ENCODE results near the gene EFCAB11. TPM values are rescaled to one million over a fixed set of nuclear protein-coding genes. Genes with fewer than 3 reads are reported as not detected.

EFCAB11 gene, protein sequence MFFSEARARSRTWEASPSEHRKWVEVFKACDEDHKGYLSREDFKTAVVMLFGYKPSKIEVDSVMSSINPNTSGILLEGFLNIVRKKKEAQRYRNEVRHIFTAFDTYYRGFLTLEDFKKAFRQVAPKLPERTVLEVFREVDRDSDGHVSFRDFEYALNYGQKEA
- 14.1 TPM for polyA plus RNA-seq (2013, experiment 1 of 2)
- polyA plus RNA-seq (2013, experiment 2 of 2), result 19.0 TPM

DNA sequence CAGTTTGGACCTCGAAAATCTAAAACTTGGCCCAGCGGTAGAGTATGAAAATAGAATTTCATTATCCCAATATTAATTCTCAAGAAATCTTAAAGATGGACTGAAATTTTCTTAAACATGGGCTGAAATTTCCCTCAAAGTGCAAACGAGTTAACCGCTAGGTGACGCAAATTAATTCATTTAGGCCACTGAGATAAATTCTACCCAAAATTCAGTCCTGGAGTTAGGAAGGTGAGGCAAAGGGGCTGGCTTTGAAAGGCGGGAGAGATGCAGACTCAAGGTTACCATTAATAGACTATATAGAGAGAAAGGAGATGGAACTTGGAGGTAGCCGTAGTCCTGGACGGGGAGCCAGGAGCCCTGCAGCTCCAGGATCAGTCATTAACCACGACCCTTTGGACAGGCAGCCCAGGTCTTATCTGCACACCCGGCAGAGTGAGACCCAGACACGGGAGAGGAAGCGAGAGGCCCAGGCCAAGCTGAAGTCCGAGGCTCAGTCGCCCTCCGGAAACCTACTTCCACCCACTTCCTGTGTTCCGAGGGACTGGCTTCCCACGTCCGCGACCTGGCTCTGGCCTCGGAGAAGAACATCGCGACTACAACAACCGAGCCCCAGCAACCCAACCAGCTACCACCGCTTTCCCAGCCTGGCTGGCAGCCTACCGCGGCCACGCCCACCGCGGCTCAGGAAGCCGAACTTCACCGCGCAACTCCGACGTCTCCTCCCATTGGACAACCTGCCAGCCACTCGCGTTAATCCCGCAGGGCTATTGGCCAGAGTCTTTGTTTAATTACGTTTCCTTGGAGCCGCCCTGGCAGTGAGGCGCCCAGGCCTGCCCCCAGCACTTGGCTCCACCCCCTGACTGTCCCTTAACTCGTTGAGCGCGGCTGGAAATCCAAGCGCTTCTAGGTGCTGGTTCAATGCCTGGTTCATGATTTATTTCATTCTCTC lies at the start of gene EFCAB11:
Gene EFCAB11, minus strand, starts transcription at position 661 of the 952 bp plus-strand sequence. Its CDS starts 70 bp downstream, at position 591.
- Histone ChIP-seq H3K36me3 (ENCODE audit: insufficient read depth, low read length) (peaks cover 41% of the 10 kb centered on the region), H3K27ac (ENCODE audit: low read depth, low read length) (peak within 1 kb of the TSS; percentile 70; the same call in 1 of the 2 replicates), H3K9ac (ENCODE audit: low read depth, low read length) (peak within 1 kb of the TSS; percentile 74), H3K4me1 (ENCODE audit: insufficient read depth, low read length) (no peaks in the 10 kb centered on the region; the same call in 1 of the 2 replicates), H3K9me3 (ENCODE audit: insufficient read depth, low read depth, low read length) (peaks cover 9% of the 10 kb centered on the region; the same call in 1 of the 2 replicates), H3K4me3 (ENCODE audit: low read length) (peak within 1 kb of the TSS; percentile 82), H3K27me3 (ENCODE audit: insufficient read depth, low read length) (no peaks in the 10 kb centered on the region)
- WGBS, result 1% methylated on average over 42 of the region's 44 CpGs

DNA sequence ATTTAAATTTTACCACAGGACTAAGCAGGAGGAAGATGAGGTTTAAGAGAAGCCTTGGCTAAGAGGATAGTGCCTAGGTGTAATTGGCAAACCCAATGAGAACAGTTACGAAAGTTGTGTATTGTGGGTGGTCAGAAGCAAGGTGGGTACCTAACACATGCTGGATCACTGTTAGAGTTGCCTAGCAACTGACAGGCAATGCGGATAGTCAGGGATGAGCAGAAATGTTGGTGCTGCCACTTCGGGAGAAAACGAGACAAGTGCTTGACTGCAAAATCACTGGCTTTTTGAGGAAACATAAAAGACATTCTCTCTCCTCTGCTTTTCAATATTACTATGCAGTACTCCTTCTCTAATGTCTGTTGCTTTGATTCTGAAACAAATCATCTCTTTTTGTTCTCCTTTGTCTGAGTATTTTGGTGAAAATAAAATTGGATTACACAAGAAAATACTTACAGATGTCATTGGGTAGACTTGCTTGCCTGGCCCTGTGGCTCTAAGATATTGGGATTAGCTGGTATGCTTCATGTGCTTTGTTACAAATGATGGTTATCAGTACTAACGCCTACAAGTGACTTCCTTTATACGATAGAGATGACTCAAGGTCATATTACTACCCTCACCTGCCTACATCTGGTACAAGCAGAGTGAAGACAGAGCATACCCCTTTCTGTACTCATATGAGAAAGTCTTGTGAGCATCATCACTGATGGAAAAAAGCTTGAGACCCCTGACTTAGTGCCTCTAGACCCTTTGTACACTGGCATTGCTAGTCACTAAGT lies 49.2 kb upstream of the EFCAB11 start:
- Histone ChIP-seq H3K9me3 (ENCODE audit: insufficient read depth, low read depth, low read length) (no peaks in the 10 kb centered on the region), H3K9ac (ENCODE audit: low read depth, low read length) (no peak overlapping the region), H3K36me3 (ENCODE audit: insufficient read depth, low read length) (peaks cover 65% of the 10 kb centered on the region), H3K4me3 (ENCODE audit: low read length) (no peak overlapping the region), H3K4me1 (ENCODE audit: insufficient read depth, low read length) (no peaks in the 10 kb centered on the region), H3K27ac (ENCODE audit: low read depth, low read length) (no peak overlapping the region), H3K27me3 (ENCODE audit: insufficient read depth, low read length) (no peaks in the 10 kb centered on the region)
- 90% methylated on average over 6 of the region's 6 CpGs for WGBS

DNA sequence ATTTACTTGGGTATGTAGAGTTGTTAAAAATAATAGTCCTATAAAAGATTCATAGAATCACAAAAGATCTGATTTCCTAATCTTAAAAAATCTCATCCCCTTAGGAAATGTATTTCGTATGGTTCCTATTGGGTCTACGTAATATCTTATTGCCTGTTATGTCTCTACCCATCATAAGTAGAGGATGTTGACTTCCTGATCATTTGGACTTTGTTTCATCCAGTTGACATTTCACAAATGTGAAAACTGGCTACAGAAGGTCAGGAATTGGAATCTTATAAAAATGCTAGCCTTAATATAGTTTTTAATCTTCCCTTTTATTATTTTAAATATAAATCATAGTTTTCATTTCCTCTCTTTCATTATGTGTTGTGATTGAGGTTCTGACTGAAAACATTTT lies 46.4 kb upstream of the EFCAB11 start:
- H3K4me3 ChIP-seq (ENCODE audit: low read length), result no peak overlapping the region
- no peak overlapping the region for H3K9ac ChIP-seq (ENCODE audit: low read depth, low read length)
- H3K27me3 ChIP-seq (ENCODE audit: insufficient read depth, low read length), result no peaks in the 10 kb centered on the region
- 100% methylated on average over 1 of the region's 2 CpGs for WGBS
- H3K27ac ChIP-seq (ENCODE audit: low read depth, low read length), result no peak overlapping the region
- no peaks in the 10 kb centered on the region for H3K4me1 ChIP-seq (ENCODE audit: insufficient read depth, low read length)
- H3K9me3 ChIP-seq (ENCODE audit: insufficient read depth, low read depth, low read length), result no peaks in the 10 kb centered on the region
- H3K36me3 ChIP-seq (ENCODE audit: insufficient read depth, low read length), result peaks cover 83% of the 10 kb centered on the region

- Histone ChIP-seq H3K27me3 (ENCODE audit: insufficient read depth, low read length) (no peaks in the 10 kb centered on the region), H3K4me3 (ENCODE audit: low read length) (no peak overlapping the region), H3K9me3 (ENCODE audit: insufficient read depth, low read depth, low read length) (no peaks in the 10 kb centered on the region), H3K27ac (ENCODE audit: low read depth, low read length) (no peak overlapping the region), H3K9ac (ENCODE audit: low read depth, low read length) (no peak overlapping the region), H3K36me3 (ENCODE audit: insufficient read depth, low read length) (peaks cover 89% of the 10 kb centered on the region), H3K4me1 (ENCODE audit: insufficient read depth, low read length) (no peaks in the 10 kb centered on the region)
- 92% methylated on average over 1 of the region's 1 CpG for WGBS
Observed at GRCh38 chr14:89996963-89997362, 42.4 kb upstream of the EFCAB11 start.

DNA sequence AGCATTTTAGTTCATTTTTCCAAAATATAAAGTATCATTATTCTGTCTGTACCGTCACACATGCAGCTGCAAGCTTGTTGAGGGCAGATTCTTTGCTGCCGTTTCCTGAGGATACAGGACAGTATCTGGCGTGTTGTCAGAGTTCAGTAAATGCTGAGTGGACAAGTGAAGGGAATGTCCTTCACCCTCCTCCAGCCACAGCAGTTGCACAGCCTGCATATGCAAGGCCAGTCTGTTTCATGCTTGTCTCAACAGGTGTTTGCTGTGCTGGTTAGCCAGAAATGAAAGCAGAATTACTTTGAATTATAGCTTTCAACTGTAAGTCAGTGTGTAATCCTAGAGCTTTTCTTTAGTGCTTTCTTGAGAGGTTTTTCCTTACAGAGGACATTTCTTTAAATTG lies 37.7 kb upstream of the EFCAB11 start:
- 94% methylated on average over 3 of the region's 3 CpGs for WGBS

GRCh38 chr14:89990623-89991275 lies 36.2 kb upstream of the EFCAB11 start:
- Histone ChIP-seq H3K9me3 (ENCODE audit: insufficient read depth, low read depth, low read length) (no peaks in the 10 kb centered on the region), H3K4me1 (ENCODE audit: insufficient read depth, low read length) (peaks cover 31% of the 10 kb centered on the region), H3K4me3 (ENCODE audit: low read length) (no peak overlapping the region), H3K27ac (ENCODE audit: low read depth, low read length) (no peak overlapping the region), H3K36me3 (ENCODE audit: insufficient read depth, low read length) (peaks cover 91% of the 10 kb centered on the region), H3K27me3 (ENCODE audit: insufficient read depth, low read length) (no peaks in the 10 kb centered on the region), H3K9ac (ENCODE audit: low read depth, low read length) (no peak overlapping the region)
- WGBS, result 91% methylated on average over 2 of the region's 2 CpGs

More for the DNA sequence above, 37.7 kb upstream of the EFCAB11 start:
- Histone ChIP-seq H3K4me3 (ENCODE audit: low read length) (no peak overlapping the region), H3K36me3 (ENCODE audit: insufficient read depth, low read length) (peaks cover 92% of the 10 kb centered on the region), H3K27me3 (ENCODE audit: insufficient read depth, low read length) (no peaks in the 10 kb centered on the region), H3K9me3 (ENCODE audit: insufficient read depth, low read depth, low read length) (no peaks in the 10 kb centered on the region), H3K27ac (ENCODE audit: low read depth, low read length) (no peak overlapping the region), H3K9ac (ENCODE audit: low read depth, low read length) (no peak overlapping the region), H3K4me1 (ENCODE audit: insufficient read depth, low read length) (peaks cover 24% of the 10 kb centered on the region)

- H3K36me3 ChIP-seq (ENCODE audit: insufficient read depth, low read length), result peaks cover 89% of the 10 kb centered on the region
- no peak overlapping the region for H3K4me3 ChIP-seq (ENCODE audit: low read length)
- H3K27me3 ChIP-seq (ENCODE audit: insufficient read depth, low read length), result no peaks in the 10 kb centered on the region
- H3K9ac ChIP-seq (ENCODE audit: low read depth, low read length), result no peak overlapping the region
- WGBS, result 98% methylated on average over 5 of the region's 5 CpGs
- no peak overlapping the region for H3K27ac ChIP-seq (ENCODE audit: low read depth, low read length)
- H3K4me1 ChIP-seq (ENCODE audit: insufficient read depth, low read length), result peaks cover 31% of the 10 kb centered on the region
- no peaks in the 10 kb centered on the region for H3K9me3 ChIP-seq (ENCODE audit: insufficient read depth, low read depth, low read length)
Observed at GRCh38 chr14:89990218-89990617, 35.7 kb upstream of the EFCAB11 start.

DNA sequence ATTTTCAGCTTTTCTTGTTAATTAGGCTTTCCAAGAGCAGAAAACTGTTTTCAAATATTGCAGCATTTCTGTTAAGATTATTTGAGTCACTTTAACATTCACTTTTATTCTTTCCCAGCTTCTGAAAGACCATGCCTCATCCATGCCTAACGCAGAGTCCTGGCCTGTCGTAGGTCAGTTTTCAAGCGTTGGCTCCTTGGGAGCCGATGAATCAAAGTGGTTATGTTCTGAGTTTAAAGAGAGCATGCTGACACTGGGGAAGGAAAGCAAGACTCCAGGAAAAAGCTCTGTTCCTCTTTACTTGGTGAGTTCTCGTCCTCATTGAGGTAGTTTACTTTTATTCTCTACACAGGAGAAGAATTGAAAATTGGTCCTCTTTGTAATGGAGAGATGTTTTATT lies 34.3 kb upstream of the EFCAB11 start:
- Histone ChIP-seq H3K9me3 (ENCODE audit: insufficient read depth, low read depth, low read length) (no peaks in the 10 kb centered on the region), H3K4me1 (ENCODE audit: insufficient read depth, low read length) (peaks cover 31% of the 10 kb centered on the region), H3K36me3 (ENCODE audit: insufficient read depth, low read length) (peaks cover 89% of the 10 kb centered on the region), H3K9ac (ENCODE audit: low read depth, low read length) (no peak overlapping the region), H3K27me3 (ENCODE audit: insufficient read depth, low read length) (no peaks in the 10 kb centered on the region), H3K4me3 (ENCODE audit: low read length) (no peak overlapping the region), H3K27ac (ENCODE audit: low read depth, low read length) (0 out of 2 replicates have a peak overlapping the region, but pooled peaks have one; percentile 31)
- 77% methylated on average over 5 of the region's 5 CpGs for WGBS

GRCh38 chr14:89987161-89987475 lies 32.6 kb upstream of the EFCAB11 start:
- H3K9me3 ChIP-seq (ENCODE audit: insufficient read depth, low read depth, low read length), result no peaks in the 10 kb centered on the region
- no peak overlapping the region for H3K9ac ChIP-seq (ENCODE audit: low read depth, low read length)
- H3K27me3 ChIP-seq (ENCODE audit: insufficient read depth, low read length), result no peaks in the 10 kb centered on the region
- no peak overlapping the region for H3K4me3 ChIP-seq (ENCODE audit: low read length)
- H3K4me1 ChIP-seq (ENCODE audit: insufficient read depth, low read length), result peaks cover 31% of the 10 kb centered on the region
- H3K36me3 ChIP-seq (ENCODE audit: insufficient read depth, low read length), result peaks cover 89% of the 10 kb centered on the region
- peak overlapping the region; percentile 9; the same call in 1 of the 2 replicates for H3K27ac ChIP-seq (ENCODE audit: low read depth, low read length)

DNA sequence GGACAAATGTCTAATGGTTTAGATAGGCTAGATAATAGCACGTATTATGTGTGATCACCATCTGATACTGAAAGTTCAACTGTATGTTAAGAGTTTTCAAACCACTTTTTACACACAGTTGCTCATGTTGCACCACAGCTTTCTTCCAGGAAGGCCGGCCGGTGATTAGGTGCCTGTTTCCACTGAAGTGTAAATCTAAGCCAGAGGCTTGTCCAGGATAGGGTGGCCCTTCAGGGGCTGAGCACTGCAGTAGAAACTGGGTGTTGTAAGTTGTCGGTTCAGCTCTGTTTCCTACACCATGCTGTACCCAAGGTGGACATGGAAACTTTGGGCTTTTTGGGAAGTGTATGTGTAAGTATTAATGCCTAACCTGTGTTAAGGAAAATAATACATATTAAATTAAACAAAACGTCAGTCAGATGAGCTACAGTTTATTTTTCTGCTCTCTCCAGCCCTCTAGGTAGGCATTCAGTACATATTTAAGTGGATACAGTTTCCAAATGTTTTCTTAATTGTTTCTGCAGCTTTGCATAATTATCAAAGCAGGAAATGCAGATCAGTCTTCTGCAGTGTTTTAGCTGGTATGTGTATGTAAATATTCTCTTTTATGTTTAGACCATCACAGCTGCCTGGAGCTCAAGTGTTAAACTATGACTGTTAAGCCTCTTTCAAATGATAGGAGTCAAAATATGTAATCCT lies 32.1 kb upstream of the EFCAB11 start:
- Histone ChIP-seq H3K9me3 (ENCODE audit: insufficient read depth, low read depth, low read length) (no peaks in the 10 kb centered on the region), H3K27me3 (ENCODE audit: insufficient read depth, low read length) (no peaks in the 10 kb centered on the region), H3K36me3 (ENCODE audit: insufficient read depth, low read length) (peaks cover 89% of the 10 kb centered on the region), H3K4me1 (ENCODE audit: insufficient read depth, low read length) (peaks cover 31% of the 10 kb centered on the region), H3K4me3 (ENCODE audit: low read length) (no peak overlapping the region), H3K9ac (ENCODE audit: low read depth, low read length) (no peak overlapping the region), H3K27ac (ENCODE audit: low read depth, low read length) (peak overlapping the region; percentile 53; the same call in 1 of the 2 replicates)
- 83% methylated on average over 4 of the region's 5 CpGs for WGBS
